COLO829 (cell line): ENCODE results near the gene TMEM80.
A peak's percentile ranks its signal among the peaks of the same experiment; 100 is the strongest.
"Not testable (repeated sequence)": the region's sequence is repeated elsewhere in the genome, so short reads cannot be mapped to it uniquely, and the experiment has no call there.

ENCODE experiments used
- DNase-seq: peaks from one replicate; pipeline ENCODE4 v3.0.0; 2012; ENCODE audit warnings: low spot score

Gene TMEM80

DNA sequence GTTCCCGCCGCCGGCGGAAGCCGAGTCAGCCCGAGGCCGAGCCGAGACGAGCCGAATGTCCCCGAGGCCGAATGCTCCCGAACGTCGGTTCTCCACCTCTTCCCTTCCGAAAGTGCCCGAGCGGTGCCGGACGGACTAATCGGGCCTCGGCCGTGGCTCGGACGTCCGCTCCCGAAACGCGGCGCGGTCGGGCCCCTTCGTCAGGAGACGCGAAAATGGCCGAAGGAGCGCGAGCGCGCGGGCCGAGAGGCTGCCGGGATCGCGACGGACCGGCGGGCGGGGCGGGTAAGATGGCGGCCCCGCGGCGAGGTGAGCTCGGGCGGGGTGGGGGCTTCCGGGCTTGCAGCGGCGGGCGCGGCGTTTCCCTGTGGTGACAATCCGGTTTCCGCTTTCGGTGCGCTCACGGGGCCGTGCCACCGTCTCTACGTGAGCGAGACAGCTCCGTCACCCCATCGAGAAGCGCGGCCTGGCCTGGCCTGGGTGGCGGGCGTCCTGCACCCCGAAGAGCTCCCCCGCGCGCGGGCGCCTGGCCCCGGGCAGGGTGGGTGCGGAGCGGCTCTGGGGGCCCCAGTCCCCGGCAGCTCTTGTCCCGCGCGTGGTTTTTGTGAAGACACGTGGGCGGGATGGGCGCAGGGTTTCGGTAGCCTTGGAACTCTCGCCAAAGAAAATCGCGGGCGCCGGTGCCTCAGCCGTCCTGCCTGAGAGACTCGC lies at the start of gene TMEM80:
TMEM80 (plus strand) TSS at position 279 of the 711 bp plus-strand sequence; CDS start at position 291, 12 bp downstream.
- peak; percentile 90 for DNase-seq

DNA sequence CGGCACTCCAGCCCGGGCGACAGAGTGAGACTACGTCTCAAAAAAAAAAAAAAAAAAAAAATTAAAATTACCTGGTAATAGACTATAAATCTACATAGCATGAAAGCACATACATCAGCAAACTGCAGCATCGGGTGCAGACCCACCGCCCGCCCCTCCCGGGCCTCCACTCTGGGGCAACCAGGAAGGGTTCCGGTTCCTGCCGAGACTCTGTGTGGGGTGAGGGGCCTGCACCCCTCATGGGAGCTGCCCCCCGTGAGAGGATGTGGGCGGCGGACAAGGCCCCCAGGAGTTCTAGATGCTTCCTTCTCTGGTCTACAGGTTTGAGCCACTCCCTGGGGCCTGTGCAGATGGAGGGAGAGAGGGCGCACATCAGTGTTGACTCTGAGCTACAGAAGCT lies 49.4 kb upstream of the TMEM80 start:
- DNase-seq, result no peak

GRCh38 chr11:647672-648158 lies 47.9 kb upstream of the TMEM80 start:
- not testable (repeated sequence) for DNase-seq

GRCh38 chr11:650482-650881 lies 45.1 kb upstream of the TMEM80 start:
- no peak for DNase-seq

- not testable (repeated sequence) for DNase-seq
These were observed 42.5 kb upstream of the TMEM80 start for GRCh38 chr11:653136-653535.

GRCh38 chr11:653837-654236 lies 41.8 kb upstream of the TMEM80 start:
- DNase-seq, result no peak

GRCh38 chr11:654444-654843 lies 41.2 kb upstream of the TMEM80 start:
- DNase-seq, result not testable (repeated sequence)

- DNase-seq, result no peak
These were observed 40.4 kb upstream of the TMEM80 start for GRCh38 chr11:655036-655726.

DNA sequence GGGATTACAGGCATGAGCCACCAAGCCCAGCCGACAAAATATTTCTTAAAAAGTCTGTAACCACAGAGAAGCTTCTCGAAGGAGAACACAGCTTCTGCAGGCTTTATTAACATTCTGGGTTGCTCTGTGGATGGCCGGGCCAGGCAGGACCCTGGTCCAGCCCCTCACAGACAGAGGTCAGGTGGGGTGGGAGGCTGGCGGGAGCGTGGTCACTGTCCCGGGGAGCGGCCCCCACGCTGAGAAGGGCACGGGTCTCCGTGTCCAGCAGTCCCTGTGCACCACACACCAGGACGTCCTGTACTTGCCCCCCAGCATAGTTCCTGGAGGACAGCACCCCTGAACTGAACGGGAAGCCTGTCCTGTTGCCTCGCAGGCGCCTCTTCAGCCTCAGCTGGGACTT lies 39.2 kb upstream of the TMEM80 start:
- DNase-seq, result no peak

DNA sequence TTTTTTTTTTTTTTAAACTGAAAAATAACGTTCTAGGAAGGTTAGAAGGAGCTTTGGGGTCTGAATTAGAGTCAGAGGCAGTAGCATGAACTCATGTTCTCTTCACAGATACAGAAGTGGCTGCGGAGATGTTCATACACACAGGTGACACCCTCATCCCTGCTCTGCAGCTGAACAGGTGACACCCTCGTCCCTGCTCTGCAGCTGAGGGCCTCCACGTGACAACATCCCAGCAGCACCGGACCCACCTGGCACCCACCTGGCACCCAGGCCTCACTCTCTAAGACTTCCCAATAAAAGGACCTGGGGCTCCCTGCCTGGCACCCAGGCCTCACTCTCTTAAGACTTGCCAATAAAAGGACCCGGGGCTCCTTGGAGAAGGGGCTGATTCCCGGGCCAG lies 38.8 kb upstream of the TMEM80 start:
- no peak for DNase-seq

DNA sequence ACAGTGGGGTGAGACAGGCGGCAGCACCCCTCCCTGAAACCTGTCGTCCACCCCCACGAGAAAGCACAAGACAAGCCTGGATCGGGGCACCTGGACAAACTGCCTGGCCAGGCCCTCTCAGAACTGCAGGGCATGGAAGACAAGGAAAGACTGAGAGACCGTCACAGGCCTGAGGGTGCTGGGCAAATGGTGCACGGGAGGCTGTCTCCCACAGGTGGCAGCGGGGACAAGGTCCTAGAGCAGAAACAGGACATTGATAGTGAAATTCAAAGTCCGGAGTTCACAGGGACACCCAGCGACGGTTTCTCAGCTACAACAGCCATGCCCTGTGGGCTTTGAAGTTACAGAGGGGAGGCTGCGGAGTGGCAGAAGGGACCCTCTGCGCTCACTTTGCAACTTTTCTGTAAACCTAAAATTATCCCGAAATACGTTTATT lies 37.9 kb upstream of the TMEM80 start:
- DNase-seq, result no peak

- DNase-seq, result no peak
These were observed 36.0 kb upstream of the TMEM80 start for GRCh38 chr11:659532-660085.

- DNase-seq, result no peak
These were observed 35.3 kb upstream of the TMEM80 start for GRCh38 chr11:660281-660680.

GRCh38 chr11:660681-661444 lies 34.8 kb upstream of the TMEM80 start:
- DNase-seq, result no peak

GRCh38 chr11:662689-663274 lies 32.8 kb upstream of the TMEM80 start:
- DNase-seq, result peak; percentile 77

DNA sequence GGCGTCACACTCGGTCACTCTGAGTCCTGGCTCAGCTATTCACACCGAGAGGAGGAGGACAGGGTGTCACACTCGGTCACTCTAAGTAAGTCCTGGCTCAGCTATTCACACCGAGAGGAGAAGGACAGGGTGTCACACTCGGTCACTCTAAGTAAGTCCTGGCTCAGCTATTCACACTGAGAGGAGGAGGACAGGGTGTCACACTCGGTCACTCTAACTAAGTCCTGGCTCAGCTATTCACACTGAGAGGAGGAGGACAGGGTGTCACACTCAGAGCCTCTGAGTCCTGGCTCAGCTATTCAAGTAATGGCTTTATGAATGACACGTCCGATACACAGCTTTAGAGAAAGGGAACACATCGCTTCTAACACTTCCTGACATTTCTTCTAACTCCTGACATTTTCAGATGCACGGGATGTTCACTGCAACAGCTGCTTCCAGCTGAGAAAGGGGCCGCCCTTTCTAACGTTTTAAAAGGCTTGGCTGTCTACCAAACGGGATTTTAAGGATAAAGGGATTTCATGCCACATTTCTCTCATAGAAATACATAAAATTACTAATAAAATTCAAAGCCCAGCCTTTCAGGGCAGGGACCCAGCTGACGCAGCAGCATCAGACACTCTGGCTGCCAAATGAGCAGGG lies 30.4 kb upstream of the TMEM80 start:
- DNase-seq, result no peak

GRCh38 chr11:665704-666281 lies 29.8 kb upstream of the TMEM80 start:
- DNase-seq, result no peak

DNA sequence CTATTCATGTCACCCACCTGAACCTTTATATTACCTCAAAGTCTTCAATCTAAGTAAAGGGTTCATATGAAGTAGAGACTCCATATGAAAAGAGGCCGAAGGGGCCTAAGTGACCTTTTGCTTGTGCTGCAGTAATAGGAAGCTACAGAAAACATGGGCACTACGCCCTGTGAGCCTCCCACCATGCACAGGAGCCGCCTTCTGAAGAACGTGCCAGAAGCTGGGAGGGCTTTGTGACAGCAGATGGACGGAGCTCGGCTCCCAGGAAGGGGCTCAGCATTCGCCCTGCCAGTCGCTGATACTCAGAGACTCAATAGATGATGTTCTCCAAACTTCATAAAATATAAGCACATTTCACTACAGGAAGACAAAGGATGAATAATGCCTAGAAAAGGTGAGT lies 21.8 kb upstream of the TMEM80 start:
- no peak for DNase-seq

DNA sequence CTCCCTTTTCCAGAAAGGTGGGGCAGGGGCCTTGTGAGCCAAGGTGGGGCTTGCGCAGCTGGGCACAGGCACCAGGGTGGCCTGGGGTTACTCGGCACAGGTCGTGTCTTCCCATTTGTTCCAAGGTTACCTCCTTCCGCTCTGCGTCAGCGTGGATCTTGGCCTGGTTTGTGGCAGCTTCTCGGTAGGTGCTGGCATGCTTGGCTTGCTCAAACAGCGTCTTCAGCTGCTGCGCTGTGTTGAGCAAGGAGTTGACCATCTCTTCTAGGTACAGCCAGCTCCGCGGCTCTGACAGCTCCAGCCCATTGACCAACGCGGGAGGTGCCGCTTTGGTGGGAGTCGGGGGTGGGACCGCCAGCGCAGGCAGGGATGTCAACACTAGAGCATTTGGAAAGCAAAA lies 21.2 kb upstream of the TMEM80 start:
- DNase-seq, result no peak

DNA sequence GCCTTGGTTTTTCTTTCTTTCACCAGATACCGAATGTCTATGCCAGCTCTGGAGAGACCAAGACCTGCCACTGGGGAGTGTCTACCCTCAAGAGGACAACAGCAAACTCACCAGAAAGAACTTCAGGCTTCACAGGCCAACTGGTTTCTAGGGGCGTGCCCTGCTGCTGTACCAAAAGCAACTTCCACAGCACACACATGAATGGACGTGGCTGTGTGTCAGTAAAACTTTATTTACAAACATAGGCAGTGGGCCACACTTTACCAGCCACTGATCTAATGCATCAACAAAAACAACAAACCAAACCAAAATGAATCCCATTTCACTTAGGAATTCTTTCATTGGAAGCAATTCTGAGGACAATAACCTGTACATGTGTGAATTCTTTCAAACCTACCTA lies 17.3 kb upstream of the TMEM80 start:
- no peak for DNase-seq
